HFFc6 (cell line): ENCODE results near the gene GTPBP4. TPM values are rescaled to one million over a fixed set of nuclear protein-coding genes. Genes with fewer than 3 reads are reported as not detected.

ENCODE experiments used
- DNase-seq: peaks from one replicate; pipeline ENCODE4 v3.0.0-alpha.2; 2018
- H3K27ac Mint-ChIP-seq: 2 replicates; pipeline ENCODE4 v1.8.0; 2020; ENCODE audit warnings: mild to moderate bottlenecking, mixed read lengths
- H3K27me3 Mint-ChIP-seq: 2 replicates; pipeline ENCODE4 v1.8.0; 2021; ENCODE audit warnings: mild to moderate bottlenecking, moderate library complexity, mixed read lengths; ENCODE audit not compliant: insufficient read depth
- H3K36me3 Mint-ChIP-seq: 2 replicates; pipeline ENCODE4 v1.8.0; 2021; ENCODE audit warnings: low read depth, mixed read lengths
- H3K4me1 Mint-ChIP-seq: 2 replicates; pipeline ENCODE4 v1.8.0; 2020; ENCODE audit warnings: low read depth, mixed read lengths
- H3K4me3 Mint-ChIP-seq: 2 replicates; pipeline ENCODE4 v1.8.0; 2020; ENCODE audit warnings: mild to moderate bottlenecking, moderate library complexity, mixed read lengths
- H3K9me3 Mint-ChIP-seq: 2 replicates; pipeline ENCODE4 v1.8.0; 2020; ENCODE audit warnings: mild to moderate bottlenecking, mixed read lengths
- total RNA-seq, 6 experiments: library from RNA; stranded (reverse); fragmentation: NEBNext Ultra II Directional; extraction: Animal tissue kit (Norgen Biotek cat#: 25700); gene quantifications; 2 replicates in 1 of 6; 3 replicates in 5 of 6; pipeline ENCODE4 v1.2.3, GENCODE V29; 2021
- TF ChIP-seq, protein P1 (sequence below): fragments of 200-600 bp; sonication (generic); IDR thresholded peaks from 2 replicates; pipeline ENCODE4 v1.5.0; 2021; ENCODE audit warnings: antibody characterized with exemption, mild to moderate bottlenecking

Gene GTPBP4
- total RNA-seq, 6 experiments from 2014 or later, result 60.2 to 80.3 (median 68.3) TPM

DNA sequence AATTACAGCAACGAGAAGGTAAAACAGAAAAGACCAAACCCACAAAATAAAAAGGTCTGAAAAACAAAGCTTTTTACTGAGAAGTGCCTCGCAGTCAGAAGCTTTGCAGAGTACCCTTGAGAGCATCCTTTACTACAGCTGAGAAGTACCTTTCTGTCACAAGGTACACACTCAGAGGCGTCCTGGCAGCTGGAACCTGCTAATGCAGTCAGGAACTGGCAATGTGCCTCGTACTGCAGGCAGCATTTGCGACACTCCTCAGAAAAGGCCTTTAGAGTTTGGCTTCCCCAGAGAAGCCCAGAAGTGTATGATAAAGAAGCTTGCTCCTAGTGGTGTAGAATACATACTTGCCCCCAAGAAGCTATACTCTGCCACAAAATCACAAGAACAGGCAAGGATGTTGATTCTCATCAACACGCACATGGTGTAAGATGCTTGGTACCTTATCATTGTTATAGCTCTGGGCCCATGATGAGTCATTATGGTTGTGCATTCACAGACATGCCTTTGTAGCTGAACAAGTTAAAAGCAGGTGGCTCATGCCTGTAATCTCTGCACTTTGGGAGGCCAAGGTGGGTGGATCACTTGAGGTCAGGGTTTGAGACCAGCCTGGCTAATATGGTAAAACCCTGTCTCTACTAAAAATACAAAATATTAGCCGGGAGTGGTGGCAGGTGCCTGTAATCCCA lies 2.0 kb upstream of the GTPBP4 start:
- peak; percentile 56 for DNase-seq
- Mint-ChIP-seq H3K4me3 (peak overlapping the region; percentile 95), H3K4me1 (peaks cover 61% of the 10 kb centered on the region), H3K36me3 (peaks cover 46% of the 10 kb centered on the region), H3K27me3 (peaks cover 3% of the 10 kb centered on the region; the same call in 1 of the 2 replicates), H3K27ac (peak overlapping the region; percentile 92), H3K9me3 (peaks cover 12% of the 10 kb centered on the region)
- TF ChIP-seq, protein P1, sequence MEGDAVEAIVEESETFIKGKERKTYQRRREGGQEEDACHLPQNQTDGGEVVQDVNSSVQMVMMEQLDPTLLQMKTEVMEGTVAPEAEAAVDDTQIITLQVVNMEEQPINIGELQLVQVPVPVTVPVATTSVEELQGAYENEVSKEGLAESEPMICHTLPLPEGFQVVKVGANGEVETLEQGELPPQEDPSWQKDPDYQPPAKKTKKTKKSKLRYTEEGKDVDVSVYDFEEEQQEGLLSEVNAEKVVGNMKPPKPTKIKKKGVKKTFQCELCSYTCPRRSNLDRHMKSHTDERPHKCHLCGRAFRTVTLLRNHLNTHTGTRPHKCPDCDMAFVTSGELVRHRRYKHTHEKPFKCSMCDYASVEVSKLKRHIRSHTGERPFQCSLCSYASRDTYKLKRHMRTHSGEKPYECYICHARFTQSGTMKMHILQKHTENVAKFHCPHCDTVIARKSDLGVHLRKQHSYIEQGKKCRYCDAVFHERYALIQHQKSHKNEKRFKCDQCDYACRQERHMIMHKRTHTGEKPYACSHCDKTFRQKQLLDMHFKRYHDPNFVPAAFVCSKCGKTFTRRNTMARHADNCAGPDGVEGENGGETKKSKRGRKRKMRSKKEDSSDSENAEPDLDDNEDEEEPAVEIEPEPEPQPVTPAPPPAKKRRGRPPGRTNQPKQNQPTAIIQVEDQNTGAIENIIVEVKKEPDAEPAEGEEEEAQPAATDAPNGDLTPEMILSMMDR, result no peak

DNA sequence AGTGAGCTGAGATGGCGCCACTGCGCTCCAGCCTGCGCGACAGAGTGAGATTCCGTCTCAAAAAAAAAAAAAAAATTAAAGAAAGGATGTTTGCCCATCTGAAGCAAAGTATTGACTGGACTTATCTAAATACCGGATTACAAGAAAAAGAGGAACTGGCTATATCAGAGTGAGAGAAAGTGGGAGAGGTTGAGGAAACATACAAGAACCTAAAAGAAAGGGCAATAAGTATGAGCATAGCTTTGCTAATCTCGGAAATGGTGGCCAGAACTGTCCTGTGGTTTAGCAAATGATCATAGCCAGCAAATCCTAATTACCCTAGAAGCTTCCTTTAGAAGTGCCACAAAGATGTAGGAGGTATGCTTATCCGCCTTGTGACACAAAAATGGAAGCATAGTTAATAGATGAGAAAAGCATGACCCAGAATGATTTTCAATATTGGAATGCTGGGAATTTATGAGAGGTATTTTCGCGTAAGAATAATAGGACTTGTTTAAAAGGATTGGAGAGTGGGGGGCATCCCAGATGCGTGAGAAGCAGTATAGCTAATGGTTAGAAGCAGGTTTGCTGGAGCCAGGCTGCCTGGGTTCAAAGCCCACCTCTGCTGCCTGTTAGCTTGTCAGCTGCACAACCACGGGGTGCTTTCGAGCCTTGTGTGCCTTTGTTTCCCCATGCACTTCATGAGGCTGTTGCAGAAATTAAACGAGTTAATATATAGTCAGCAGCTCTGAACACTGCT lies 1.2 kb upstream of the GTPBP4 start:
- Mint-ChIP-seq H3K4me3 (peak overlapping the region; percentile 95), H3K9me3 (peaks cover 7% of the 10 kb centered on the region), H3K27ac (peak overlapping the region; percentile 92), H3K27me3 (peaks cover 3% of the 10 kb centered on the region; the same call in 1 of the 2 replicates), H3K4me1 (peaks cover 63% of the 10 kb centered on the region), H3K36me3 (peaks cover 47% of the 10 kb centered on the region)
- TF ChIP-seq, protein P1, result no peak
- DNase-seq, result peak; percentile 80

DNA sequence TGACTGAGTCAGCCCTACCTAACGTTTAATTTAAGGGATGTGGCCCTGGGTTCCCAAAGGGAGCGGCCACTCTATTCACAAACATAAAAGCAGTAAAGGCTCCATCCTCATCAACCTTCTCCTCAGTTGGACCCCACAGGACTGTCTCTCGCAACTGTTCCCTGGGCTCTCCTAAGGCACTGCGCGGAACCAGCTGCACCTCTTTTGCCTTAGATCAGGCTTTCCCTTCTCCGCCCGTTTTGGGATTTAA lies 689 bp upstream of the GTPBP4 start:
- Mint-ChIP-seq H3K9me3 (peaks cover 7% of the 10 kb centered on the region), H3K27ac (peak overlapping the region; percentile 92), H3K36me3 (peaks cover 45% of the 10 kb centered on the region), H3K27me3 (peaks cover 3% of the 10 kb centered on the region; the same call in 1 of the 2 replicates), H3K4me1 (peaks cover 63% of the 10 kb centered on the region), H3K4me3 (peak overlapping the region; percentile 95)
- TF ChIP-seq, protein P1, result no peak
- DNase-seq, result peak; percentile 34

DNA sequence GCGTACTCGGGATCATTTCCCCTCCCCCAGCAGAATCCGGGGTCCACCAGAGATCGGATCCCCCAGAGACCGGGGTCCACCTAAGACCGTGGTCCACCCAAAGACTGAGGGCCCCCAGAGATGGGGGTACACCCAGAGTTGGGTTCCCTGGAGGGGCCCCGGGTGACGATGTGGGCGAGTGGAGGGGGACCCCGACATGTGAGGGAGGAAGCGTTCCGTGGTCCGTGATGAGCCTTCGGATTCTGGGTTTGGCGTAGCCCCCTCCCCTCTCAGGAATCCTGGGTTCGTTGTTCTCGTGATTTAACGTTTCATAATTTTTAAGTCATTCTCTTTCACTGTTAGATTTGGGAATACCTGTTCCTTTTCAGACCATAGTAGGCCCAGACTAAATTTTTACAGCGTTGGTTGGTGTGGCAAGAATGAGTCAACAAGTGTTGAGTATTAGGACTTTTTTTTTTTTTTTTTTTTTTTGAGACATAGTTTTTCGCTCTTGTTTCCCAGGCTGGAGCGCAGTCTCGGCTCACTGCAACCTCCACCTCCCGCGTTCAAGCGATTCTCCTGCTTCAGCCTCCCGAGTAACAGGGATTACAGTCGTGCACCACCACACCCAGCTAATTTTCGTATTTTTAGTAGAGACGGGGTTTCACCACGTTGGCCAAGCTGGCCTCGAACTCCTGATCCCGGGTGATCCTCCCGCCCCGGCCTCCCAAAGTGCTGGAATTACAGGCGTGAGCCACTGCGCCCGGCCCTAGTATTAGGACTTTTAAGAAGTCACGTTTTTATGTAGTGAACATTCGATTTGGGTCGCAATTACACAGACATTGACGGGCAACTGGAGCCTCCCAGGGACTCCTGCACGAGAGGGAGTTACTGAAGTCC lies 672 bp downstream of the GTPBP4 start:
- TF ChIP-seq, protein P1, result no peak
- Mint-ChIP-seq H3K36me3 (peaks cover 36% of the 10 kb centered on the region), H3K4me1 (peaks cover 57% of the 10 kb centered on the region), H3K9me3 (peaks cover 7% of the 10 kb centered on the region), H3K27ac (peak overlapping the region; percentile 92), H3K27me3 (peaks cover 3% of the 10 kb centered on the region), H3K4me3 (peak overlapping the region; percentile 95)
- DNase-seq, result peak; percentile 18

DNA sequence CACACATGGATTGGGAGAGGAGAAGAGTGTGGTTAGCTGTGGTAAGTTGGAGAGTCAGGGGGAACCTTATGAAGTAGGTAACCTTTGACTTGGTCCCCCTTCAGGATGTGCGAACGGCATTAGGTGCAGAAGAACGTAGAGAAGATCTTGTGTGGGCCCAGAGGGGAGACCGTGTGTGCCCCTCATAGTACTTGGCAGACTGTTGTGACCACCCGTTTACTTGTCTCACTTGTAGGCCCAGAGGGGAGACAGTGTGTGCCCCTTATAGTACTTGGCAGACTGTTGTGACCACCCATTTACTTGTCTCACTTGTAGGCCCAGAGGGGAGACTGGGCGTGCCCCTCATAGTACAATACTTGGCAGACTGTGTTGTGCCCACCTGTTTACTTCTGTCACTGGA lies 2.6 kb downstream of the GTPBP4 start:
- peaks cover 49% of the 10 kb centered on the region for H3K36me3 Mint-ChIP-seq
- H3K27ac Mint-ChIP-seq, result no peak overlapping the region

More for the DNA sequence above, 2.6 kb downstream of the GTPBP4 start:
- peaks cover 43% of the 10 kb centered on the region for H3K4me1 Mint-ChIP-seq
- TF ChIP-seq, protein P1, result no peak
- H3K27me3 Mint-ChIP-seq, result peaks cover 3% of the 10 kb centered on the region
- peaks cover 7% of the 10 kb centered on the region for H3K9me3 Mint-ChIP-seq
- peak overlapping the region; percentile 34 for H3K4me3 Mint-ChIP-seq
- DNase-seq, result no peak
